Upper lobe of left lung (tissue), 6 donors: Measurements from ENCODE around the gene LSP1. TPM values are rescaled to one million over a fixed set of nuclear protein-coding genes. Genes with fewer than 3 reads are reported as not detected.
A peak's percentile ranks its signal among the peaks of the same experiment; 100 is the strongest.

Experiments used
- ATAC-seq, 2 donors: fragments of 200-7000 bp; cut with Tn5 transposase; one replicate each; pipeline ENCODE4 v1.9.1; 2022; ENCODE audit warnings: mild to moderate bottlenecking in 2 of 2, moderate library complexity in 2 of 2; ENCODE audit not compliant: low FRiP score in 2 of 2
- DNase-seq, 2 donors: peaks; one replicate each; pipeline ENCODE4 v3.0.0-alpha.2; 2019 to 2020
- H3K27ac ChIP-seq, 4 donors: fragments of 200-600 bp; sonication (generic); one replicate each; pipeline ENCODE4 v1.5.1; 2016 to 2019
- H3K27me3 ChIP-seq, 4 donors: fragments of 200-600 bp; sonication (generic); one replicate each; pipeline ENCODE4 v1.5.1; 2017 to 2019
- H3K36me3 ChIP-seq, 4 donors: fragments of 200-600 bp; sonication (generic); one replicate each; pipeline ENCODE4 v1.5.1; 2016 to 2019
- H3K4me1 ChIP-seq, 4 donors: fragments of 200-600 bp; sonication (generic); one replicate each; pipeline ENCODE4 v1.5.1; 2018 to 2019
- H3K4me3 ChIP-seq, 4 donors: fragments of 200-600 bp; sonication (generic); one replicate each; pipeline ENCODE4 v1.5.1; 2017 to 2019; ENCODE audit warnings: mild to moderate bottlenecking in 2 of 4, moderate library complexity in 1 of 4
- H3K9me3 ChIP-seq, 4 donors: fragments of 200-600 bp; sonication (generic); one replicate each; pipeline ENCODE4 v1.5.1; 2018 to 2019
- CTCF ChIP-seq, 6 experiments: fragments of 450-650 bp in 4 of 6; fragments of 200-600 bp in 2 of 6; sonication (generic) in 2 of 6; IDR thresholded peaks; one replicate each; pipeline ENCODE4 v1.5.1; 2016 to 2019; ENCODE audit warnings: antibody characterized with exemption in 6 of 6
- EP300 ChIP-seq, 4 donors: sonication (generic); formaldehyde crosslinking; IDR thresholded peaks; one replicate each; pipeline ENCODE4 v1.5.1; 2017; ENCODE audit warnings: antibody characterized with exemption in 4 of 4, control low read depth in 2 of 4
- POLR2A ChIP-seq, 4 donors: fragments of 450-650 bp; IDR thresholded peaks; one replicate each; pipeline ENCODE4 v1.5.1; 2016 to 2017; ENCODE audit warnings: antibody characterized with exemption in 4 of 4, mild to moderate bottlenecking in 2 of 4
- POLR2AphosphoS5 ChIP-seq, 2 donors: sonication (generic); formaldehyde crosslinking; IDR thresholded peaks; one replicate each; pipeline ENCODE4 v1.5.1; 2017; ENCODE audit warnings: antibody characterized with exemption in 2 of 2
- WGBS, 2 donors: methylation state at CpG; one replicate each; pipeline ENCODE4 v1.1.5; 2017 to 2018; 5-methylcytosine and 5-hydroxymethylcytosine counted together
- total RNA-seq, 6 donors: library from RNA; depleted of rRNA in 4 of 6; stranded (reverse); fragments of >200 nt in 4 of 6; gene quantifications; one replicate each; pipeline versions ENCODE4 v1.1.0 to v1.2.1, GENCODE V29; 2016 to 2021
- donor health status: DM: no; HTN: no; CAD: no; lungs with moderate emphysema.
- donor health status: DM: no; HTN: yes; CAD: no; lungs with severe emphysema.

The LSP1 gene
- total RNA-seq, 6 donors from 2014 or later = 29.3 to 162 (median 66.2) TPM

DNA sequence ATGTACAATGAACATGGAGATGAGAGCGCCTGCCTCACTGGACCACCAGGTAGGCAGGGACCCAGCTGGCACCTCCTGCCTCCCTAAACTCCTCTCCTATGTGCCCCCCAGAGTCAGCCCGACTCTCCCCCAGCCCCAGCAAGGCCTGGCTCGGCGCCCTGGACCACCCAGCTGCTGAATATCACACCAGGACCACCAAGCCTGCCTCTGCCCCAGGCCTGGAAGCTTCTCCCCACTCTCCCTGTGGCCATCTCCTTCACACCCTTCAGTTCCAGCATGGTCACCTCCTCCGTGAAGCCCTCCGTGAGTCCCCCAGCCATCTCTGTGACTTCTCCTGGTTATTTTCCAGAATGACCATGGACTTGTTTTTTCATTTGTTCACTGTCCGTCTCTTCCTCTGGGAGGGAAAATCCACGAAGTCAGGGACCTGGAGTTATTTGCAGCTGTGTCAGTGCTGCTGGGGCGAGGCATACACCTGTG lies 6.4 kb upstream of the LSP1 start:
- TF ChIP-seq EP300 (IDR thresholded peaks at IDR 0.05) (no peak), POLR2A (IDR thresholded peaks at IDR 0.05) (no peak), POLR2AphosphoS5 (IDR thresholded peaks at IDR 0.05) (no peak), CTCF (IDR thresholded peaks at IDR 0.05) (no peak)
- no peak for ATAC-seq
- 94 to 96% methylated on average over 8 to 9 of the region's 9 CpGs for WGBS, 2 donors
- Histone ChIP-seq H3K4me1 (peaks cover 24 to 38% (median 28%) of the 10 kb centered on the region in 4 donors), H3K27me3 (no peaks in the 10 kb centered on the region), H3K36me3 (no peaks in the 10 kb centered on the region), H3K27ac (no peak overlapping the region), H3K9me3 (no peaks in the 10 kb centered on the region), H3K4me3 (no peak overlapping the region)
- peak in 1 of 2 donors; percentile 64 for DNase-seq

GRCh38 chr11:1847006-1847735 lies 5.7 kb upstream of the LSP1 start:
- H3K27me3 ChIP-seq = no peaks in the 10 kb centered on the region
- H3K27ac ChIP-seq = no peak overlapping the region
- H3K36me3 ChIP-seq = no peaks in the 10 kb centered on the region
- no peaks in the 10 kb centered on the region for H3K9me3 ChIP-seq
- H3K4me3 ChIP-seq = no peak overlapping the region
- 92 to 94% methylated on average over 34 of the region's 34 CpGs for WGBS, 2 donors
- TF ChIP-seq CTCF (IDR thresholded peaks at IDR 0.05) (no peak), POLR2AphosphoS5 (IDR thresholded peaks at IDR 0.05) (no peak), EP300 (IDR thresholded peaks at IDR 0.05) (no peak), POLR2A (IDR thresholded peaks at IDR 0.05) (no peak)
- H3K4me1 ChIP-seq = peaks cover 28 to 44% (median 34%) of the 10 kb centered on the region in 4 donors
- ATAC-seq (no peak), DNase-seq (peak in 1 of 2 donors; percentile 70)

GRCh38 chr11:1847926-1848639 lies 4.8 kb upstream of the LSP1 start:
- 89 to 92% methylated on average over 18 of the region's 18 CpGs for WGBS, 2 donors
- peaks cover 28 to 49% (median 38%) of the 10 kb centered on the region in 4 donors for H3K4me1 ChIP-seq
- peak overlapping the region in 1 of 4 donors; percentile 18 for H3K27ac ChIP-seq
- H3K4me3 ChIP-seq = no peak overlapping the region
- H3K9me3 ChIP-seq = no peaks in the 10 kb centered on the region
- ATAC-seq (no peak), DNase-seq (peak in 1 of 2 donors; percentile 49)
- H3K27me3 ChIP-seq = no peaks in the 10 kb centered on the region
- TF ChIP-seq POLR2A (IDR thresholded peaks at IDR 0.05) (no peak), POLR2AphosphoS5 (IDR thresholded peaks at IDR 0.05) (no peak), EP300 (IDR thresholded peaks at IDR 0.05) (no peak), CTCF (IDR thresholded peaks at IDR 0.05) (no peak)
- H3K36me3 ChIP-seq = no peaks in the 10 kb centered on the region

- peaks cover 28 to 46% (median 38%) of the 10 kb centered on the region in 4 donors for H3K4me1 ChIP-seq
- no peaks in the 10 kb centered on the region for H3K27me3 ChIP-seq
- TF ChIP-seq POLR2AphosphoS5 (IDR thresholded peaks at IDR 0.05) (no peak), CTCF (IDR thresholded peaks at IDR 0.05) (no peak), POLR2A (IDR thresholded peaks at IDR 0.05) (no peak), EP300 (IDR thresholded peaks at IDR 0.05) (no peak)
- H3K4me3 ChIP-seq = no peak overlapping the region
- DNase-seq = no peak
- no peaks in the 10 kb centered on the region for H3K36me3 ChIP-seq
- ATAC-seq = no peak
- no peaks in the 10 kb centered on the region for H3K9me3 ChIP-seq
- 93 to 94% methylated on average over 15 to 17 of the region's 19 CpGs for WGBS, 2 donors
- H3K27ac ChIP-seq = peak overlapping the region in 3 of 4 donors; percentile 81 to 90 (median 86)
These were observed 4.0 kb upstream of the LSP1 start for GRCh38 chr11:1848640-1849430.
